Kidney (tissue), 14 donors: Measurements from ENCODE around the gene SGSM2. TPM values are rescaled to one million over a fixed set of nuclear protein-coding genes. Genes with fewer than 3 reads are reported as not detected.
A peak's percentile ranks its signal among the peaks of the same experiment; 100 is the strongest.

Experiments used
- DNase-seq, 5 donors: peaks; one replicate each; pipeline ENCODE4 v3.0.0-alpha.2; 2013 to 2020
- FAIRE-seq: peaks from 2 replicates; lab custom pipeline; 2012; peaks lifted over from hg19 to GRCh38; lab: Jason Lieb, UNC
- H3K27ac ChIP-seq, 2 donors: one replicate each; pipeline ENCODE4 v1.7.0; 2013; ENCODE audit warnings: low read depth in 2 of 2, low read length in 2 of 2, inconsistent platforms in 1 of 2
- H3K27me3 ChIP-seq: one replicate; pipeline ENCODE4 v1.7.1; 2013; ENCODE audit warnings: low read length, inconsistent platforms; ENCODE audit not compliant: control insufficient read depth, insufficient read depth
- H3K36me3 ChIP-seq, 3 donors: one replicate each; pipeline versions ENCODE4 v1.7.0 to v1.7.1; 2013; ENCODE audit warnings: low read length in 3 of 3, control low read depth in 1 of 3, inconsistent platforms in 1 of 3; ENCODE audit not compliant: insufficient read depth in 3 of 3, control insufficient read depth in 2 of 3
- H3K4me1 ChIP-seq, 3 donors: one replicate each; pipeline versions ENCODE4 v1.7.0 to v1.7.1; 2013; ENCODE audit warnings: low read length in 3 of 3, inconsistent platforms in 1 of 3, low read depth in 1 of 3; ENCODE audit not compliant: control insufficient read depth in 2 of 3, insufficient read depth in 2 of 3
- H3K4me3 ChIP-seq, 3 donors: one replicate each; pipeline versions ENCODE4 v1.7.0 to v1.8.1; 2013; ENCODE audit warnings: low read length in 3 of 3, control low read depth in 1 of 3, inconsistent platforms in 1 of 3
- H3K9ac ChIP-seq, 3 donors: one replicate each; pipeline versions ENCODE4 v1.7.0 to v1.7.1; 2013; ENCODE audit warnings: low read length in 3 of 3, control low read depth in 1 of 3, inconsistent platforms in 1 of 3
- H3K9me3 ChIP-seq, 3 donors: one replicate each; pipeline versions ENCODE4 v1.7.0 to v1.7.1; 2013; ENCODE audit warnings: low read length in 3 of 3, control low read depth in 1 of 3, inconsistent platforms in 1 of 3; ENCODE audit not compliant: control insufficient read depth in 2 of 3, insufficient read depth in 1 of 3
- intact Hi-C: fragments of 100-400 bp; cut with DNase I; formaldehyde crosslinking; loops from one replicate; pipeline ENCODE4 v1.11.1; 2022
- polyA plus RNA-seq: library from polyadenylated mRNA; stranded (reverse); fragments of 350-450 nt; fragmentation: Illumina TruSeq; extraction: RNeasy Lipid Tissue Mini Kit (QIAGEN cat#74804); gene quantifications from one replicate; pipeline ENCODE4 v1.2.3, GENCODE V29; 2014; ENCODE audit warnings: low read depth, low replicate concordance; ENCODE audit not compliant: insufficient read depth
- total RNA-seq: library from RNA; stranded (reverse); fragmentation: NEBNext Ultra II Directional; extraction: Animal tissue kit (Norgen Biotek cat#: 25700); gene quantifications from one replicate; pipeline ENCODE4 v1.2.1, GENCODE V29; 2021
- TF ChIP-seq, protein P1 (sequence below): IDR thresholded peaks from 3 replicates; pipeline ENCODE4 v1.5.1; 2012; ENCODE audit warnings: mild to moderate bottlenecking, moderate library complexity, borderline replicate concordance; ENCODE audit not compliant: insufficient read depth; ENCODE audit errors: extremely low read depth
- donor health status: control.
- donor health status: control.
- donor health status: control.
- donor health status: control.
- donor health status: control.
- donor health status: DM: yes; HTN: yes; CAD: no.
- donor health status: Normal renal cell carcinoma (clear cell type).

Gene SGSM2
- total and polyA plus RNA-seq, 2 donors from 2014 or later = 33.7 to 58.0 TPM

DNA sequence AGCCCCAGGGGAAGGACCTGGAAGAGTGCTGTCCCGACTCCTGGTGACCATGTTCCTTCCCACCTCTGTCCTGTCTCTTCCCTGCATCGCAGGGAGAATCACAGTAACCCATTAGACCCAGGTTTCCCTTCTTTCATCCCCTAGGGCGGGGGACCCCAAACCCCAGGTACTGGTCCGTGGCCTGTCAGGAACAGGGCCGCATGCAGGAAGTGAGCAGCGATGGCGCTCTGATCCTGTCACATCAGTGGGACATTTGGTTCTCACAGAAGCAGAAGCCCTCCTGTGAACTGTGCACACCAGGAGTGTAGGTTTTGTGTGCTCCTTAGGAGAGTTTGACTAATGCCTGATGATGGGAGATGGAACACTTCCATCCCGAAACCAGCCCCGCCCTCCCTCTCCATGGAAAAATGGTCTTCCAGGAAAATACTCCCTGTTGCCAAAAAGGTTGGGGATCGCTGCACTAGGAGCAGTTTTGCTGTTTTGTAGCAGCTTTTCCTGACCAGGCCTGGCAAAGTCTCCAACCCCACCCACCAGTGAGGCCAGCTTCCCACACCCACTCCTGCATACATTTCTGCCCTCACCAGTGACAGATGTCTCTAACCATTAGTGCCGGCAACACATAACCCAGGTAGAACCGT, 53.0 kb downstream of the SGSM2 start:
- Histone ChIP-seq H3K4me1 (peaks cover 0 to 25% (median 18%) of the 10 kb centered on the region in 3 donors), H3K27ac (no peak overlapping the region), H3K9me3 (no peaks in the 10 kb centered on the region), H3K36me3 (peaks cover 0 to 9% (median 0%) of the 10 kb centered on the region in 3 donors), H3K27me3 (no peaks in the 10 kb centered on the region), H3K4me3 (no peak overlapping the region), H3K9ac (no peak overlapping the region)
- TF ChIP-seq, protein P1, sequence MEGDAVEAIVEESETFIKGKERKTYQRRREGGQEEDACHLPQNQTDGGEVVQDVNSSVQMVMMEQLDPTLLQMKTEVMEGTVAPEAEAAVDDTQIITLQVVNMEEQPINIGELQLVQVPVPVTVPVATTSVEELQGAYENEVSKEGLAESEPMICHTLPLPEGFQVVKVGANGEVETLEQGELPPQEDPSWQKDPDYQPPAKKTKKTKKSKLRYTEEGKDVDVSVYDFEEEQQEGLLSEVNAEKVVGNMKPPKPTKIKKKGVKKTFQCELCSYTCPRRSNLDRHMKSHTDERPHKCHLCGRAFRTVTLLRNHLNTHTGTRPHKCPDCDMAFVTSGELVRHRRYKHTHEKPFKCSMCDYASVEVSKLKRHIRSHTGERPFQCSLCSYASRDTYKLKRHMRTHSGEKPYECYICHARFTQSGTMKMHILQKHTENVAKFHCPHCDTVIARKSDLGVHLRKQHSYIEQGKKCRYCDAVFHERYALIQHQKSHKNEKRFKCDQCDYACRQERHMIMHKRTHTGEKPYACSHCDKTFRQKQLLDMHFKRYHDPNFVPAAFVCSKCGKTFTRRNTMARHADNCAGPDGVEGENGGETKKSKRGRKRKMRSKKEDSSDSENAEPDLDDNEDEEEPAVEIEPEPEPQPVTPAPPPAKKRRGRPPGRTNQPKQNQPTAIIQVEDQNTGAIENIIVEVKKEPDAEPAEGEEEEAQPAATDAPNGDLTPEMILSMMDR = no peak
- intact Hi-C loops = no loop called here
- FAIRE-seq (no peak), DNase-seq (peak in 1 of 5 donors; percentile 71)

DNA sequence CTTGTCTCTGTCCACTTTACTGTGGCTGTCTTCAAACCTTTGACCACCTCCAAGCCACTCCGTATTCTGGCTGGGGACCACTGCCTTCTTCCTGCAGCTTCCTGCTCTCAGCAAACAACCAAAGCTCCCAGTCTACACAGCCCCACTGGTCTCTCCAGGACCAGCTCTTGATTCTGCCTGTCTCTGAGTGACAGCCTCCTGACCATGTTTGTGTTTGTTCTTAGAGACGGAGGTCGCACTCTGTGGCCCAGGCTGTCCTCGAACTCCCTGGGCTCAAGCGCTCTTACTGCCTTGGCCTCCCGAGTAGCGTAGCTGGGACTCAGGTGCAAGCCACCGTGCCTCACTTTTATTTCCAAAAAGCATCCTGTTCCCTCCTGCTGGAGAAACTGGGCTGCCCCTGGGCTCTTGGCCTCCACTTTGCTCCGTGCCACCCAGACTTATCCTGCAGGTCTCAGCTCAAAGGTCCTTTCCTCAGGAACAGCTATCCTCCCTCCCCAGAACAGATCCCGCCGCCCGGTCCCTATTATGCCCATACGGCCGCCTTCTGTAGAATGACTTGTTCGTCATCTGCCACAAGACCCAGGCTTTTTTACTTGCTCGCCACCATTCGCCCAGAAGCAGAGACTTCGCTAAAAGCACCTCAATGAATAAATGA, 54.4 kb downstream of the SGSM2 start:
- Histone ChIP-seq H3K4me3 (peak overlapping the region in 2 of 3 donors; percentile 51 to 64), H3K9ac (peak overlapping the region in 1 of 3 donors; percentile 59), H3K27me3 (no peaks in the 10 kb centered on the region), H3K27ac (peak overlapping the region; percentile 81 to 88), H3K36me3 (peaks cover 0 to 9% (median 0%) of the 10 kb centered on the region in 3 donors), H3K4me1 (peaks cover 5 to 30% (median 30%) of the 10 kb centered on the region in 3 donors), H3K9me3 (no peaks in the 10 kb centered on the region)
- TF ChIP-seq, protein P1 = no peak
- DNase-seq (peak in 1 of 5 donors; percentile 78), FAIRE-seq (no peak)
- intact Hi-C loops = no loop called here

DNA sequence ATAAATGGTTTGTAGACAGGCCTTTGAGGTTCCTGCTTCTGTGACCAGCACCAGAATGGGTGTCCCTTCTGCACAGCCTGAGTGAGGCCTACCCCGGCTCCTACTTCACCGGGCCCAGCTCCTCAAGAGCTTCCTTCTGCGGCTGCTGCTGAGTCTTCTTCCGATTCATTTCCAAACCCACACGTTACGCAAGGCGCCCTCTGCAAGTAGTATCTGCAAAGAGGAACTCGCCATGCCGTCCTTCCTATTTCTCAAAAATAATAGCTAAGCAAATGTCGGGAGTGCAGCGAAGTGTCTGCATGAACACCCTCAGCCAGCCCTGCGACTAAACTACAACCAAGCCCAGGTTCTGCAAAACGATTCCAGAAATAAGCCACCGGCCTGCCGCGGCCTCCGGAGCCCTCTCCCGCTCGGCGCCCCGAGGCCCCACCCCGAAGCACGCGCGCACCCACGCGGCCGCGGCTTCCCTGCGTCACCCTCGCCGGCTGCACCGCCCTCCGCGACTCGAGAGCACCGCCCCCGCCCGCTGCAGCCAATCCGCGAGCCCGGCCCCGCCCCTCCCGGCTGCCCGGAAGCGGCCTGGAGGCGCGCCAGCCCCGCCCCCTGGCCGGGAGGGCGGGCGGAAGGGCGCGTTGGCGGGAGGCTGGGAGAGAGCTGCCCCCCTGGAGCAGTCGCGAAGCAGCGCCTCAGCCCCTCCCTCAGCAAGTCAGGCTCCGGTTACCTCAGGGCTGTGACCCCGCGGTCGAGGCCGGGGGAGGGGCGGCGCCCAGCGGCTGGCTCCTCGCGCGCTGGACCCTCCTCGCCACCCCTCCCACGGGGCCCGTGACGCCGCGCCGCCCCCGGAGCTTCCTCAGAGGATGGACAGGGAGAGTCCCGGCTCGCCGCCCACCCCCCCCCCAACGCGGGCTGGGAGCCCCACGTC, 55.2 kb downstream of the SGSM2 start:
- Histone ChIP-seq H3K9me3 (no peaks in the 10 kb centered on the region), H3K36me3 (peaks cover 0 to 9% (median 0%) of the 10 kb centered on the region in 3 donors), H3K9ac (peak overlapping the region in 2 of 3 donors; percentile 56 to 90), H3K27me3 (no peaks in the 10 kb centered on the region), H3K27ac (peak overlapping the region; percentile 99), H3K4me3 (peak overlapping the region; percentile 64 to 79 (median 77)), H3K4me1 (peaks cover 5 to 36% (median 35%) of the 10 kb centered on the region in 3 donors)
- DNase-seq = peak; percentile 95 to 99 (median 97)
- no peak for FAIRE-seq
- intact Hi-C loops = no loop called here
- TF ChIP-seq, protein P1 = no peak
